HG02840 (cell line): ENCODE measurements around the gene STAT3.
A peak's percentile ranks its signal among the peaks of the same experiment; 100 is the strongest.

Source experiments
- ATAC-seq: cut with Tn5 transposase; IDR thresholded peaks from one replicate; pipeline ENCODE4 v1.9.1; 2021; ENCODE audit warnings: mild to moderate bottlenecking, moderate library complexity, moderate number of reproducible peaks; ENCODE audit not compliant: unreplicated experiment, low FRiP score

STAT3 gene

GRCh38 chr17:42284024-42284369 lies 104.2 kb downstream of the STAT3 start:
- ATAC-seq: no peak

- ATAC-seq: no peak
Observed at GRCh38 chr17:42283241-42284023, 104.8 kb downstream of the STAT3 start.

- no peak for ATAC-seq
Observed at GRCh38 chr17:42282478-42283080, 105.7 kb downstream of the STAT3 start.

GRCh38 chr17:42281571-42282096 lies 106.6 kb downstream of the STAT3 start:
- no peak for ATAC-seq

GRCh38 chr17:42279776-42280630 lies 108.2 kb downstream of the STAT3 start:
- ATAC-seq: no peak

- no peak for ATAC-seq
Observed at GRCh38 chr17:42277342-42277712, 110.9 kb downstream of the STAT3 start.

- ATAC-seq: peak; percentile 24
Observed at GRCh38 chr17:42276609-42277341, 111.5 kb downstream of the STAT3 start.

- ATAC-seq: peak; percentile 58
Observed at GRCh38 chr17:42276359-42276608, 112.0 kb downstream of the STAT3 start, which contains the start of gene STAT5B. Gene STAT5B, minus strand, starts transcription at chr17:42276391. Its CDS starts 44,264 bp downstream, at chr17:42232127.

GRCh38 chr17:42275527-42276358 lies 112.5 kb downstream of the STAT3 start:
- ATAC-seq: peak; percentile 41

GRCh38 chr17:42274812-42275526 lies 113.3 kb downstream of the STAT3 start:
- ATAC-seq: no peak

GRCh38 chr17:42274253-42274542 lies 114.0 kb downstream of the STAT3 start:
- ATAC-seq: no peak

GRCh38 chr17:42273474-42274252 lies 114.6 kb downstream of the STAT3 start:
- no peak for ATAC-seq

- no peak for ATAC-seq
Observed at GRCh38 chr17:42272162-42272907, 115.9 kb downstream of the STAT3 start.

- no peak for ATAC-seq
Observed at GRCh38 chr17:42271779-42272035, 116.5 kb downstream of the STAT3 start.

- no peak for ATAC-seq
Observed at GRCh38 chr17:42271006-42271778, 117.0 kb downstream of the STAT3 start.

- ATAC-seq: no peak
Observed at GRCh38 chr17:42270596-42270995, 117.6 kb downstream of the STAT3 start.

- ATAC-seq: no peak
Observed at GRCh38 chr17:42270170-42270535, 118.1 kb downstream of the STAT3 start.
